HepG2 (cell line): Measurements from ENCODE around the gene E2F3.

Source experiments
- CREB3 ChIP-seq: sonication (generic); formaldehyde crosslinking; IDR thresholded peaks from 2 replicates; pipeline ENCODE4 v1.5.0; 2020; ENCODE audit warnings: missing genetic modification reagents
- ELF1 ChIP-seq: sonication (generic); formaldehyde crosslinking; IDR thresholded peaks from 2 replicates; pipeline ENCODE4 v1.4.0; 2020; ENCODE audit warnings: missing genetic modification reagents
- POLR2A ChIP-seq, 2 experiments: IDR thresholded peaks; 2 replicates each; pipeline ENCODE4 v1.6.1; 2011; ENCODE audit warnings: low read depth in 2 of 2, low read length in 2 of 2, mild to moderate bottlenecking in 1 of 2, moderate library complexity in 1 of 2; ENCODE audit not compliant: insufficient read depth in 1 of 2
- SKIL ChIP-seq: sonication (generic); formaldehyde crosslinking; IDR thresholded peaks from 2 replicates; pipeline ENCODE4 v1.8.0; 2022; ENCODE audit warnings: missing genetic modification reagents, mild to moderate bottlenecking, moderate library complexity, borderline replicate concordance

GRCh38 chr6:20459682-20460081, 58.0 kb downstream of the E2F3 start:
- TF ChIP-seq SKIL (CRISPR knock-in tag) = no peak
- no peak for TF ChIP-seq POLR2A (IDR thresholded peaks at IDR 0.05; ENCODE audit: insufficient read depth in 1 of 2, low read depth in 2 of 2, low read length in 2 of 2)
- TF ChIP-seq CREB3 (CRISPR knock-in tag) = no peak
- TF ChIP-seq ELF1 (CRISPR knock-in tag) = no peak
